ENCODE data around the gene MTRF1L.

MTRF1L gene

DNA sequence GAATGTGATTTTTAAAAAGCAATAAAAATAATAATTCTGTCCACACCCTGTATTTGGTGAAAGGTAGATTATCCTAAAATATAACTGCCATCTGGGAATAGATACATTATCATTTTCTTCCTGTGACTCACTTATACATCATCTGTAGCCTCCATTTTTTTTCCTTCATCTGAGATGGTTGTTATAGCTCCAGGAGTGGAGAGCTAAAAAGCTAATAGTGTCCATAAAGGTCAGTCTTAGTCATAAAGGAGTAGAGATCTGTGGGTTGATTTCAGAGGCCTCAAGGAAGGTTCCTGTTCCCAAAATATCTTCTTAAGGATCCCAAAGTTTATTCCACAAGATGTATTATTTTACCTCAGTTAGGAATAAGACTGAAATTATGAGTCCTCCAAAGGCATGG is 60.8 kb downstream of the MTRF1L start:
- no peak for TF ChIP-seq POLR2AphosphoS5 (IDR thresholded peaks at IDR 0.05; ENCODE audit: low read depth, low read length)
- no peak for TF ChIP-seq TAF1 (IDR thresholded peaks at IDR 0.05; ENCODE audit: borderline replicate concordance, low read depth, low read length)
- TF ChIP-seq POLR2A (IDR thresholded peaks at IDR 0.05; ENCODE audit: low read depth, low read length): no peak
- no peak for DNase-seq (ENCODE audit: insufficient read length)
- FAIRE-seq: no peak
